HCT116 (cell line): ENCODE data around the gene DLX5. TPM values are rescaled to one million over a fixed set of nuclear protein-coding genes. Genes with fewer than 3 reads are reported as not detected.

ENCODE experiments used
- ATAC-seq: fragments of 200-7000 bp; cut with Tn5 transposase; 2 replicates; pipeline ENCODE4 v1.9.1; 2020; ENCODE audit warnings: mild to moderate bottlenecking, moderate library complexity
- BruUV-seq: library from RNA; stranded (reverse); fragments of 400-500 nt; replicated peaks from 2 replicates; lab custom pipeline; 2021; lab: Mats Ljungman, UMichigan
- CTCF ChIA-PET: fragments of 300-600 bp; sonication (Branson Sonifier 250); formaldehyde crosslinking; loops from one replicate; lab custom pipeline; 2021; ENCODE audit warnings: antibody characterized with exemption; lab: Charles Lee
- POLR2A ChIA-PET: fragments of 300-600, 350-600 bp; sonication (Branson Sonifier 250); formaldehyde crosslinking; loops from one replicate; lab custom pipeline; 2021; ENCODE audit warnings: antibody characterized with exemption; lab: Charles Lee
- RAD21 ChIA-PET, 2 experiments: fragments of 300-600 bp; sonication (Branson Sonifier 250); formaldehyde crosslinking; loops; one replicate each; lab custom pipeline; 2023; ENCODE audit warnings: low total read pairs in 2 of 2; ENCODE audit not compliant: uncharacterized antibody in 2 of 2, unreplicated experiment in 2 of 2, low non-redundant PET in 1 of 2; lab: Charles Lee
- DNase-seq: peaks from one replicate; pipeline ENCODE4 v3.0.0-alpha.2; 2010; ENCODE audit warnings: low read depth, low spot score
- H2AFZ ChIP-seq: fragments of 200-600 bp; shearing (Covaris generic), sonication (generic); 2 replicates; pipeline ENCODE4 v1.6.1; 2017; ENCODE audit warnings: low read depth, mixed run types, mixed read lengths, antibody characterized with exemption, low read length; ENCODE audit not compliant: poor library complexity, severe bottlenecking
- H3K27ac ChIP-seq: 2 replicates; pipeline ENCODE4 v1.5.1; 2012; ENCODE audit warnings: low read depth, low read length
- H3K27me3 ChIP-seq: fragments of 200-600 bp; sonication (generic); 2 replicates; pipeline ENCODE4 v1.6.1; 2016; ENCODE audit warnings: mixed run types, low read length, mixed read lengths; ENCODE audit not compliant: insufficient read depth
- H3K36me3 ChIP-seq, 2 experiments: fragments of 200-500 bp in 1 of 2; fragments of 200-600 bp in 1 of 2; sonication (Bioruptor generic) in 1 of 2; sonication (generic) in 1 of 2; 2 replicates each; pipeline versions ENCODE4 v1.5.1 to v1.6.1; 2014 to 2016; ENCODE audit warnings: low read length in 2 of 2, inconsistent platforms in 1 of 2, mixed read lengths in 1 of 2, mixed run types in 1 of 2; ENCODE audit not compliant: insufficient read depth in 2 of 2, control insufficient read depth in 1 of 2
- H3K4me1 ChIP-seq, 2 experiments: fragments of 200-600 bp in 1 of 2; sonication (generic) in 1 of 2; 2 replicates each; pipeline versions ENCODE4 v1.5.1 to v1.6.1; 2012 to 2017; ENCODE audit warnings: low read length in 2 of 2, inconsistent platforms in 1 of 2, mild to moderate bottlenecking in 1 of 2, mixed read lengths in 1 of 2, mixed run types in 1 of 2, moderate library complexity in 1 of 2; ENCODE audit not compliant: insufficient read depth in 2 of 2, control insufficient read depth in 1 of 2
- H3K4me2 ChIP-seq: fragments of 200-600 bp; sonication (generic); 2 replicates; pipeline ENCODE4 v1.6.1; 2017; ENCODE audit warnings: mixed run types, low read length, mixed read lengths
- H3K4me3 ChIP-seq, 2 experiments: fragments of 200-600 bp in 1 of 2; sonication (generic) in 1 of 2; replicated peaks in 1 of 2; 2 replicates each; pipeline ENCODE4 v1.5.1; 2011 to 2016; ENCODE audit warnings: low read length in 2 of 2, control low read depth in 1 of 2, low read depth in 1 of 2, mild to moderate bottlenecking in 1 of 2, mixed read lengths in 1 of 2, mixed run types in 1 of 2
- H3K79me2 ChIP-seq: fragments of 200-600 bp; sonication (generic); 2 replicates; pipeline ENCODE4 v1.6.1; 2017; ENCODE audit warnings: mild to moderate bottlenecking, mixed run types, low read length, moderate library complexity, mixed read lengths; ENCODE audit not compliant: insufficient read depth
- H3K9ac ChIP-seq: fragments of 200-600 bp; sonication (generic); 2 replicates; pipeline ENCODE4 v1.6.1; 2016; ENCODE audit warnings: low read length, mixed read lengths
- H3K9me2 ChIP-seq: fragments of 200-600 bp; sonication (generic), shearing (Covaris generic); 2 replicates; pipeline ENCODE4 v1.6.1; 2017; ENCODE audit warnings: mixed run types, mild to moderate bottlenecking, moderate library complexity; ENCODE audit not compliant: insufficient read depth
- H3K9me3 ChIP-seq, 2 experiments: fragments of 200-500 bp in 1 of 2; fragments of 200-600 bp in 1 of 2; sonication (Bioruptor generic) in 1 of 2; sonication (generic) in 1 of 2; 2 replicates each; pipeline ENCODE4 v1.6.1; 2014 to 2017; ENCODE audit warnings: low read length in 2 of 2, mixed read lengths in 2 of 2, inconsistent platforms in 1 of 2, low read depth in 1 of 2, mild to moderate bottlenecking in 1 of 2, mixed run types in 1 of 2, moderate library complexity in 1 of 2; ENCODE audit not compliant: control insufficient read depth in 1 of 2, insufficient read depth in 1 of 2
- H4K20me1 ChIP-seq: fragments of 200-600 bp; sonication (generic), shearing (Covaris generic); 2 replicates; pipeline ENCODE4 v1.6.1; 2017; ENCODE audit warnings: mixed run types, mild to moderate bottlenecking, moderate library complexity; ENCODE audit not compliant: insufficient read depth
- CEBPB ChIP-seq: IDR thresholded peaks from 2 replicates; pipeline ENCODE4 v1.6.1; 2012; ENCODE audit warnings: low read depth
- EGR1 ChIP-seq: IDR thresholded peaks from 2 replicates; pipeline ENCODE4 v1.6.1; 2012; ENCODE audit warnings: low read depth
- ELF1 ChIP-seq: IDR thresholded peaks from 2 replicates; pipeline ENCODE4 v1.6.1; 2012; ENCODE audit warnings: low read depth, borderline replicate concordance
- EZH2 ChIP-seq: fragments of 200-600 bp; sonication (generic); IDR thresholded peaks from 2 replicates; pipeline ENCODE4 v1.6.1; 2017; ENCODE audit warnings: antibody characterized with exemption, mixed run types
- FOSL1 ChIP-seq: IDR thresholded peaks from 2 replicates; pipeline ENCODE4 v1.6.1; 2012; ENCODE audit warnings: low read depth
- POLR2A ChIP-seq: IDR thresholded peaks from 2 replicates; pipeline ENCODE4 v1.7.0; 2011; ENCODE audit warnings: borderline replicate concordance; ENCODE audit not compliant: insufficient read depth, insufficient read length; ENCODE audit errors: extremely low read depth
- POLR2AphosphoS5 ChIP-seq: IDR thresholded peaks from 2 replicates; pipeline ENCODE4 v1.6.1; 2011; ENCODE audit warnings: mild to moderate bottlenecking, low read depth, low read length, moderate library complexity
- RAD21 ChIP-seq: IDR thresholded peaks from 2 replicates; pipeline ENCODE4 v1.6.1; 2012; ENCODE audit warnings: low read depth, mild to moderate bottlenecking
- SP1 ChIP-seq: IDR thresholded peaks from 2 replicates; pipeline ENCODE4 v1.6.1; 2012; ENCODE audit warnings: low read depth
- SRF ChIP-seq: IDR thresholded peaks from 2 replicates; pipeline ENCODE4 v1.6.1; 2012; ENCODE audit warnings: low read depth
- YY1 ChIP-seq: IDR thresholded peaks from 2 replicates; pipeline ENCODE4 v1.6.1; 2011; ENCODE audit warnings: low read length, low read depth, moderate library complexity, mild to moderate bottlenecking; ENCODE audit not compliant: insufficient replicate concordance; ENCODE audit errors: extremely low read depth
- ZFX ChIP-seq: fragments of 450-650 bp; IDR thresholded peaks from 2 replicates; pipeline ENCODE4 v1.6.1; 2017
- ZNF274 ChIP-seq: fragments of 200-500 bp; sonication (Bioruptor generic); IDR thresholded peaks from 2 replicates; pipeline ENCODE4 v1.6.1; 2014; ENCODE audit warnings: mild to moderate bottlenecking, low read depth, low read length, inconsistent platforms
- intact Hi-C: fragments of 100-400 bp; cut with micrococcal nuclease; formaldehyde crosslinking; loops from 2 replicates; pipeline ENCODE4 v1.10.0; 2022
- total RNA-seq: library from RNA; stranded (reverse); gene quantifications from one replicate; pipeline ENCODE4 v1.2.1, GENCODE V29; 2021; ENCODE audit not compliant: unreplicated experiment
- TF ChIP-seq, protein P1 (sequence below): IDR thresholded peaks from 2 replicates; pipeline ENCODE4 v1.6.1; 2012; ENCODE audit warnings: low read depth
- TF ChIP-seq, protein P2 (sequence below): IDR thresholded peaks from 2 replicates; pipeline ENCODE4 v1.6.1; 2012
- TF ChIP-seq, protein P3 (sequence below), 3 experiments: fragments of 200-600 bp in 1 of 3; sonication (generic) in 1 of 3; IDR thresholded peaks in 2 of 3; conservative IDR thresholded peaks in 1 of 3; 2 replicates each; pipeline ENCODE4 v1.5.1; 2012 to 2017; ENCODE audit warnings: low read depth in 2 of 3, low read length in 2 of 3, antibody characterized with exemption in 1 of 3, borderline replicate concordance in 1 of 3, control low read depth in 1 of 3, mild to moderate bottlenecking in 1 of 3, mixed read lengths in 1 of 3, mixed run types in 1 of 3, moderate library complexity in 1 of 3; ENCODE audit not compliant: insufficient read depth in 1 of 3
- TF ChIP-seq, protein P4 (sequence below): IDR thresholded peaks from 2 replicates; pipeline ENCODE4 v1.6.1; 2012

Gene DLX5
- total RNA-seq, 1 experiment from 2014 or later, result not detected

DNA sequence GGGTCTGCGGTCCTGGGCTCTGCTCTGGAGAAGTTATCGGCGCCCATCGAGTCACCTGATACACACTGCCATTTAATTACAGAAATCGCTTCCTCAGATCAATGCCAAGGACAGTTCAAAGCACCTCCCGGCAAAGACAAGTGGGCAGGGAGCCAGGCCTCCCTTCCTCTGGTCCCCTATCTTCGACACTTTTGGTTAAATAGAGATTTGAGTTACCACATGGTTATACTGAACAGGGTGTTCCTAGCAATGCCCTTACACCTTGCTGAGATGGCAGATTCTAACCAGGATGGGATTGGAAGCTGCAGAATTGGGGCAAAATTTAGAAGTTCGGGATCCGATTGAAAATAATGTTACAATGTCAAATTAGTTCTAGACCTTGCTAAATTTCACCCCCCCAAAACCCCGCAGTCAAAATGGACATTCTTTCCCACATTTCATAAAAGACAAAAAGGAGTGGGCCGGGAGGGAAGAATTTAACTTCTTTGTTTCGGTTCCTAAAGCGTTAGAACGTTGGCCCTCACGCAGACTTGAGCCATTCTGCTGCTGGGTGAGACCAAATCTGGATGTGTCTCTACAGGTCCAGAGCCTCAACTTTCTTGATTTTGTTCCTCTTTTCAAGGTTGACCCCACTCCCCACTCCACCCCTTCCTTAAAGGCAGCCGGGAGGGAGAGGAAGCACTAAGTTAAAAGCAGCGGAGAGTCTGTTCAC lies 2.2 kb upstream of the DLX5 start:
- TF ChIP-seq, protein P1, sequence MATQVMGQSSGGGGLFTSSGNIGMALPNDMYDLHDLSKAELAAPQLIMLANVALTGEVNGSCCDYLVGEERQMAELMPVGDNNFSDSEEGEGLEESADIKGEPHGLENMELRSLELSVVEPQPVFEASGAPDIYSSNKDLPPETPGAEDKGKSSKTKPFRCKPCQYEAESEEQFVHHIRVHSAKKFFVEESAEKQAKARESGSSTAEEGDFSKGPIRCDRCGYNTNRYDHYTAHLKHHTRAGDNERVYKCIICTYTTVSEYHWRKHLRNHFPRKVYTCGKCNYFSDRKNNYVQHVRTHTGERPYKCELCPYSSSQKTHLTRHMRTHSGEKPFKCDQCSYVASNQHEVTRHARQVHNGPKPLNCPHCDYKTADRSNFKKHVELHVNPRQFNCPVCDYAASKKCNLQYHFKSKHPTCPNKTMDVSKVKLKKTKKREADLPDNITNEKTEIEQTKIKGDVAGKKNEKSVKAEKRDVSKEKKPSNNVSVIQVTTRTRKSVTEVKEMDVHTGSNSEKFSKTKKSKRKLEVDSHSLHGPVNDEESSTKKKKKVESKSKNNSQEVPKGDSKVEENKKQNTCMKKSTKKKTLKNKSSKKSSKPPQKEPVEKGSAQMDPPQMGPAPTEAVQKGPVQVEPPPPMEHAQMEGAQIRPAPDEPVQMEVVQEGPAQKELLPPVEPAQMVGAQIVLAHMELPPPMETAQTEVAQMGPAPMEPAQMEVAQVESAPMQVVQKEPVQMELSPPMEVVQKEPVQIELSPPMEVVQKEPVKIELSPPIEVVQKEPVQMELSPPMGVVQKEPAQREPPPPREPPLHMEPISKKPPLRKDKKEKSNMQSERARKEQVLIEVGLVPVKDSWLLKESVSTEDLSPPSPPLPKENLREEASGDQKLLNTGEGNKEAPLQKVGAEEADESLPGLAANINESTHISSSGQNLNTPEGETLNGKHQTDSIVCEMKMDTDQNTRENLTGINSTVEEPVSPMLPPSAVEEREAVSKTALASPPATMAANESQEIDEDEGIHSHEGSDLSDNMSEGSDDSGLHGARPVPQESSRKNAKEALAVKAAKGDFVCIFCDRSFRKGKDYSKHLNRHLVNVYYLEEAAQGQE, result no peak
- TF ChIP-seq, protein P2, sequence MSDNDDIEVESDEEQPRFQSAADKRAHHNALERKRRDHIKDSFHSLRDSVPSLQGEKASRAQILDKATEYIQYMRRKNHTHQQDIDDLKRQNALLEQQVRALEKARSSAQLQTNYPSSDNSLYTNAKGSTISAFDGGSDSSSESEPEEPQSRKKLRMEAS, result no peak
- TF ChIP-seq ELF1 (no peak), SP1 (no peak), CEBPB (no peak), FOSL1 (no peak), RAD21 (no peak), EZH2 (no peak), ZFX (no peak), POLR2A (no peak), ZNF274 (no peak), POLR2AphosphoS5 (no peak), SRF (no peak), EGR1 (no peak), YY1 (no peak)
- TF ChIP-seq, protein P3, sequence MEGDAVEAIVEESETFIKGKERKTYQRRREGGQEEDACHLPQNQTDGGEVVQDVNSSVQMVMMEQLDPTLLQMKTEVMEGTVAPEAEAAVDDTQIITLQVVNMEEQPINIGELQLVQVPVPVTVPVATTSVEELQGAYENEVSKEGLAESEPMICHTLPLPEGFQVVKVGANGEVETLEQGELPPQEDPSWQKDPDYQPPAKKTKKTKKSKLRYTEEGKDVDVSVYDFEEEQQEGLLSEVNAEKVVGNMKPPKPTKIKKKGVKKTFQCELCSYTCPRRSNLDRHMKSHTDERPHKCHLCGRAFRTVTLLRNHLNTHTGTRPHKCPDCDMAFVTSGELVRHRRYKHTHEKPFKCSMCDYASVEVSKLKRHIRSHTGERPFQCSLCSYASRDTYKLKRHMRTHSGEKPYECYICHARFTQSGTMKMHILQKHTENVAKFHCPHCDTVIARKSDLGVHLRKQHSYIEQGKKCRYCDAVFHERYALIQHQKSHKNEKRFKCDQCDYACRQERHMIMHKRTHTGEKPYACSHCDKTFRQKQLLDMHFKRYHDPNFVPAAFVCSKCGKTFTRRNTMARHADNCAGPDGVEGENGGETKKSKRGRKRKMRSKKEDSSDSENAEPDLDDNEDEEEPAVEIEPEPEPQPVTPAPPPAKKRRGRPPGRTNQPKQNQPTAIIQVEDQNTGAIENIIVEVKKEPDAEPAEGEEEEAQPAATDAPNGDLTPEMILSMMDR (IDR thresholded peaks at IDR 0.05 in 2 of 3, conservative IDR thresholded peaks at IDR 0.05 in 1 of 3; ENCODE audit: borderline replicate concordance in 1 of 3, insufficient read depth in 1 of 3, low read depth in 2 of 3, low read length in 2 of 3), result no peak
- TF ChIP-seq, protein P4, sequence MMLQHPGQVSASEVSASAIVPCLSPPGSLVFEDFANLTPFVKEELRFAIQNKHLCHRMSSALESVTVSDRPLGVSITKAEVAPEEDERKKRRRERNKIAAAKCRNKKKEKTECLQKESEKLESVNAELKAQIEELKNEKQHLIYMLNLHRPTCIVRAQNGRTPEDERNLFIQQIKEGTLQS, result no peak
- ChIA-PET POLR2A (interaction anchor here (1.0 kb wide), 1 partner anchor 205 kb away, joined by 3 read pairs; no protein-coding TSS in a partner anchor), RAD21 (interaction anchor here (0.7 to 1.3 kb wide), 4 partner anchors 248 to 1110 kb away, joined by 3 to 4 read pairs (median 3); no protein-coding TSS in a partner anchor), CTCF (interaction anchor here (0.9 to 1.3 kb wide), 11 partner anchors 13 to 1156 kb away, joined by 3 to 12 read pairs (median 6); no protein-coding TSS in a partner anchor)
- no peak overlapping the region for H3K27ac ChIP-seq
- no peaks in the 10 kb centered on the region for H3K79me2 ChIP-seq
- no peaks in the 10 kb centered on the region for H3K4me1 ChIP-seq
- no peak overlapping the region for H3K4me3 ChIP-seq
- no peak overlapping the region for H3K4me2 ChIP-seq
- DNase-seq (no peak), ATAC-seq (no peak)
- no TSS peak for BruUV-seq
- no peak overlapping the region for H3K9ac ChIP-seq
- H3K9me3 ChIP-seq, result no peaks in the 10 kb centered on the region
- H4K20me1 ChIP-seq, result no peaks in the 10 kb centered on the region
- H3K9me2 ChIP-seq, result no peaks in the 10 kb centered on the region
- intact Hi-C loops, result loop anchor here (1.0 to 5.0 kb wide), 6 partner anchors 611 to 1305 kb away; no protein-coding TSS in a partner anchor
- no peak overlapping the region for H2AFZ ChIP-seq
- no peaks in the 10 kb centered on the region for H3K36me3 ChIP-seq
- peaks cover 28% of the 10 kb centered on the region for H3K27me3 ChIP-seq
